H9 (cell line): Measurements from ENCODE around the gene TFAP2A. TPM values are rescaled to one million over a fixed set of nuclear protein-coding genes. Genes with fewer than 3 reads are reported as not detected.

Source experiments
- DNase-seq: peaks from one replicate; pipeline ENCODE4 v3.0.0-alpha.2; 2017
- H2AFZ ChIP-seq: one replicate; pipeline ENCODE4 v1.6.1; 2013; ENCODE audit warnings: mild to moderate bottlenecking, low read length, control low read depth, moderate library complexity
- H2AK5ac ChIP-seq: 2 replicates; pipeline ENCODE4 v1.6.1; 2013; ENCODE audit warnings: low read length, control low read depth, mixed read lengths; ENCODE audit not compliant: insufficient read length
- H2BK120ac ChIP-seq: one replicate; pipeline ENCODE4 v1.6.1; 2013; ENCODE audit warnings: low read depth, mild to moderate bottlenecking, low read length, control low read depth, inconsistent platforms; ENCODE audit not compliant: poor library complexity, severe bottlenecking
- H2BK12ac ChIP-seq: 2 replicates; pipeline ENCODE4 v1.6.1; 2013; ENCODE audit warnings: low read length, control low read depth, mixed read lengths, low read depth; ENCODE audit not compliant: insufficient read length
- H2BK15ac ChIP-seq: 2 replicates; pipeline ENCODE4 v1.6.1; 2013; ENCODE audit warnings: low read depth, low read length, control low read depth
- H2BK20ac ChIP-seq: one replicate; pipeline ENCODE4 v1.6.1; 2013; ENCODE audit warnings: low read depth, mild to moderate bottlenecking, low read length, control low read depth, inconsistent platforms; ENCODE audit not compliant: poor library complexity, severe bottlenecking
- H2BK5ac ChIP-seq: 2 replicates; pipeline ENCODE4 v1.6.1; 2013; ENCODE audit warnings: low read length, control low read depth, mixed read lengths; ENCODE audit not compliant: insufficient read length
- H3K14ac ChIP-seq: 2 replicates; pipeline ENCODE4 v1.6.1; 2013; ENCODE audit warnings: low read length, control low read depth; ENCODE audit not compliant: insufficient read depth
- H3K18ac ChIP-seq: 2 replicates; pipeline ENCODE4 v1.6.1; 2013; ENCODE audit warnings: low read depth, mild to moderate bottlenecking, mixed read lengths, low read length, control low read depth; ENCODE audit not compliant: insufficient read length
- H3K23ac ChIP-seq: 2 replicates; pipeline ENCODE4 v1.6.1; 2013; ENCODE audit warnings: low read length, control low read depth, mixed read lengths, low read depth; ENCODE audit not compliant: insufficient read length
- H3K23me2 ChIP-seq: 2 replicates; pipeline ENCODE4 v1.6.1; 2013; ENCODE audit warnings: low read depth, mild to moderate bottlenecking, mixed read lengths, low read length, control low read depth; ENCODE audit not compliant: insufficient read length, poor library complexity, severe bottlenecking
- H3K27ac ChIP-seq: 2 replicates; pipeline ENCODE4 v1.5.1; 2013; ENCODE audit warnings: low read length, control low read depth, mixed read lengths, low read depth; ENCODE audit not compliant: insufficient read length
- H3K27me3 ChIP-seq: 2 replicates; pipeline ENCODE4 v1.6.1; 2013; ENCODE audit warnings: low read length, control low read depth, inconsistent platforms; ENCODE audit not compliant: insufficient read depth
- H3K4ac ChIP-seq: 2 replicates; pipeline ENCODE4 v1.6.1; 2013; ENCODE audit warnings: low read depth, mild to moderate bottlenecking, control low read depth, inconsistent platforms, low read length, moderate library complexity
- H3K4me1 ChIP-seq: 2 replicates; pipeline ENCODE4 v1.6.1; 2013; ENCODE audit warnings: low read length, control low read depth, inconsistent platforms; ENCODE audit not compliant: insufficient read depth
- H3K4me2 ChIP-seq: 2 replicates; pipeline ENCODE4 v1.6.1; 2013; ENCODE audit warnings: low read length, control low read depth, mixed read lengths; ENCODE audit not compliant: insufficient read length, insufficient read depth
- H3K56ac ChIP-seq: 2 replicates; pipeline ENCODE4 v1.6.1; 2013; ENCODE audit warnings: low read depth, mild to moderate bottlenecking, mixed read lengths, low read length, control low read depth; ENCODE audit not compliant: insufficient read length
- H3K79me1 ChIP-seq: 2 replicates; pipeline ENCODE4 v1.6.1; 2013; ENCODE audit warnings: low read depth, mild to moderate bottlenecking, moderate library complexity, low read length, control low read depth, inconsistent platforms; ENCODE audit not compliant: insufficient read depth, poor library complexity, severe bottlenecking
- H3K79me2 ChIP-seq: 2 replicates; pipeline ENCODE4 v1.6.1; 2013; ENCODE audit warnings: low read length, control low read depth, inconsistent platforms; ENCODE audit not compliant: insufficient read depth
- H3K9ac ChIP-seq: 2 replicates; pipeline ENCODE4 v1.6.1; 2013; ENCODE audit warnings: low read length, control low read depth, mixed read lengths; ENCODE audit not compliant: insufficient read length; ENCODE audit errors: extremely low read depth
- H3K9me3 ChIP-seq: one replicate; pipeline ENCODE4 v1.6.1; 2013; ENCODE audit warnings: low read depth, low read length, inconsistent platforms; ENCODE audit not compliant: control insufficient read depth
- H3T11ph ChIP-seq: one replicate; pipeline ENCODE4 v1.6.1; 2013; ENCODE audit warnings: mild to moderate bottlenecking, low read length, control low read depth, inconsistent platforms
- H4K20me1 ChIP-seq: one replicate; pipeline ENCODE4 v1.6.1; 2013; ENCODE audit not compliant: control insufficient read depth, insufficient read length, insufficient read depth
- H4K5ac ChIP-seq: 2 replicates; pipeline ENCODE4 v1.6.1; 2013; ENCODE audit warnings: low read depth, mild to moderate bottlenecking, mixed read lengths, low read length, control low read depth; ENCODE audit not compliant: insufficient read length
- H4K8ac ChIP-seq: replicated peaks from 2 replicates; pipeline ENCODE4 v1.6.1; 2013; ENCODE audit warnings: low read length, control low read depth, mixed read lengths, low read depth; ENCODE audit not compliant: insufficient read length
- H4K91ac ChIP-seq: 2 replicates; pipeline ENCODE4 v1.6.1; 2013; ENCODE audit warnings: low read depth, mild to moderate bottlenecking, moderate library complexity, mixed read lengths, low read length, control low read depth; ENCODE audit not compliant: insufficient read length
- H3K27ac Mint-ChIP-seq, 3 experiments: 2 replicates in 2 of 3; 3 replicates in 1 of 3; pipeline ENCODE4 v1.8.0; 2020 to 2021; ENCODE audit warnings: mixed read lengths in 3 of 3, mild to moderate bottlenecking in 1 of 3, moderate library complexity in 1 of 3
- H3K27me3 Mint-ChIP-seq: 2 replicates; pipeline ENCODE4 v1.8.0; 2021; ENCODE audit warnings: low read depth, mild to moderate bottlenecking, moderate library complexity, mixed read lengths
- H3K36me3 Mint-ChIP-seq, 3 experiments: 2 replicates in 2 of 3; 3 replicates in 1 of 3; pipeline ENCODE4 v1.8.0; 2020 to 2021; ENCODE audit warnings: low read depth in 3 of 3, mixed read lengths in 3 of 3; ENCODE audit not compliant: insufficient read depth in 1 of 3
- H3K4me1 Mint-ChIP-seq, 2 experiments: 2 replicates each; pipeline ENCODE4 v1.8.0; 2020; ENCODE audit warnings: mixed read lengths in 2 of 2
- H3K4me3 Mint-ChIP-seq, 2 experiments: 2 replicates in 1 of 2; 3 replicates in 1 of 2; pipeline ENCODE4 v1.8.0; 2020 to 2021; ENCODE audit warnings: mild to moderate bottlenecking in 2 of 2, mixed read lengths in 2 of 2, moderate library complexity in 1 of 2
- H3K9me3 Mint-ChIP-seq, 2 experiments: 2 replicates in 1 of 2; 3 replicates in 1 of 2; pipeline ENCODE4 v1.8.0; 2020; ENCODE audit warnings: mild to moderate bottlenecking in 2 of 2, mixed read lengths in 2 of 2, moderate library complexity in 1 of 2
- WGBS: extraction: QIAGEN DNeasy Blood & Tissue Kit; methylation state at CpG from one replicate; pipeline ENCODE4 v1.1.7; 2013; ENCODE audit warnings: missing lambda C conversion rate, low lambda C conversion rate, mixed read lengths; ENCODE audit not compliant: insufficient read length; ENCODE audit errors: extremely low coverage; 5-methylcytosine and 5-hydroxymethylcytosine counted together
- total RNA-seq: library from RNA; stranded (reverse); gene quantifications from 2 replicates; pipeline ENCODE4 v1.2.1, GENCODE V29; 2021
- TF ChIP-seq, protein P1 (sequence below): fragments of 200-600 bp; sonication (generic); conservative IDR thresholded peaks from 3 replicates; pipeline ENCODE4 v1.8.0; 2021; ENCODE audit warnings: antibody characterized with exemption, mild to moderate bottlenecking

The TFAP2A gene
- total RNA-seq, 1 experiment from 2014 or later = 2.6 TPM

DNA sequence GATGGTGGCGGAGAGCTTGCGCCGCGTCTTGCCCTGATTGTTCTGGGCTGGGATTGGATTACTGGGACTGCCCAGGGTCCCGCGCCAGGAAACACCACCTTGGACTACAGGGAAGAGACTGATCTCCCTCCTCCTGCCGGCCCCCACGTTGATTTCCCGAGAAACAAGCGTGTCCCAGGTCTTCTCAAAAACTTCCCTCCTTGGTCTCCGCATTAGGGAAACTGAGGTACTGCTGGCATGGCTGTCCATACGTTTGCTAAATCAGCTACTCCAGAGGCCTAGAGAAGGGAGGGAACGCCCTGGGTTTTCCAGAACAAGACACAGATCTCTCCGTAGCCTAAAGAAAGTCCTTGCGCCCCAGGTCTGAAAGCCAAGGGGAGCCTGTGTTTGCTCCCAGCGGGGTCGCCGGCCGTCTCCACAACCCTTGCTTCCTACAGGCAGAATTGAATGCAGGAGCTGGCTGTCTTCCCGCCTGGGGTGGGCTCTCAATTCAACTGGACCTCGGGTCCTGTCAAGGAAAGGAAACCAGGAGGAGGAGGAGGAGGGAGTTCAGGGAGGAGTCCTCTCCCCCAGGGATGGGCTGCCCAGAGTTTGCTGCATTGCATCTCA is 29.2 kb downstream of the TFAP2A start:
- no peak overlapping the region for H3K27ac Mint-ChIP-seq
- Histone ChIP-seq H3K4me1 (no peaks in the 10 kb centered on the region), H3K18ac (no peak overlapping the region), H2BK5ac (no peak overlapping the region), H3K9me3 (no peaks in the 10 kb centered on the region), H3K79me1 (no peaks in the 10 kb centered on the region), H3K23me2 (peaks cover 10% of the 10 kb centered on the region), H2BK20ac (no peak overlapping the region), H3K4ac (no peak overlapping the region), H3K23ac (no peak overlapping the region), H3K27ac (no peak overlapping the region), H2BK15ac (no peak overlapping the region), H3K56ac (no peak overlapping the region), H3K14ac (no peak overlapping the region), H4K5ac (no peak overlapping the region), H3K9ac (no peak overlapping the region), H4K20me1 (peaks cover 3% of the 10 kb centered on the region), H3K4me2 (peak overlapping the region; percentile 9), H3K79me2 (no peaks in the 10 kb centered on the region), H2BK12ac (no peak overlapping the region), H4K8ac (no peak overlapping the region), H4K91ac (no peak overlapping the region), H2AK5ac (no peak overlapping the region), H2BK120ac (no peak overlapping the region), H3T11ph (no peak overlapping the region), H2AFZ (no peak overlapping the region), H3K27me3 (peaks cover 100% of the 10 kb centered on the region)
- H3K9me3 Mint-ChIP-seq = peaks cover 0 to 5% of the 10 kb centered on the region in 2 experiments; a peak in 3 of 5 replicates
- WGBS = no CpG with 5 or more reads among the region's 21 CpGs
- no peaks in the 10 kb centered on the region for H3K36me3 Mint-ChIP-seq
- H3K4me1 Mint-ChIP-seq = peaks cover 65 to 78% of the 10 kb centered on the region in 2 experiments
- TF ChIP-seq, protein P1, sequence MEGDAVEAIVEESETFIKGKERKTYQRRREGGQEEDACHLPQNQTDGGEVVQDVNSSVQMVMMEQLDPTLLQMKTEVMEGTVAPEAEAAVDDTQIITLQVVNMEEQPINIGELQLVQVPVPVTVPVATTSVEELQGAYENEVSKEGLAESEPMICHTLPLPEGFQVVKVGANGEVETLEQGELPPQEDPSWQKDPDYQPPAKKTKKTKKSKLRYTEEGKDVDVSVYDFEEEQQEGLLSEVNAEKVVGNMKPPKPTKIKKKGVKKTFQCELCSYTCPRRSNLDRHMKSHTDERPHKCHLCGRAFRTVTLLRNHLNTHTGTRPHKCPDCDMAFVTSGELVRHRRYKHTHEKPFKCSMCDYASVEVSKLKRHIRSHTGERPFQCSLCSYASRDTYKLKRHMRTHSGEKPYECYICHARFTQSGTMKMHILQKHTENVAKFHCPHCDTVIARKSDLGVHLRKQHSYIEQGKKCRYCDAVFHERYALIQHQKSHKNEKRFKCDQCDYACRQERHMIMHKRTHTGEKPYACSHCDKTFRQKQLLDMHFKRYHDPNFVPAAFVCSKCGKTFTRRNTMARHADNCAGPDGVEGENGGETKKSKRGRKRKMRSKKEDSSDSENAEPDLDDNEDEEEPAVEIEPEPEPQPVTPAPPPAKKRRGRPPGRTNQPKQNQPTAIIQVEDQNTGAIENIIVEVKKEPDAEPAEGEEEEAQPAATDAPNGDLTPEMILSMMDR = no peak
- peaks cover 100% of the 10 kb centered on the region for H3K27me3 Mint-ChIP-seq
- DNase-seq = peak; percentile 68
- peak overlapping the region in 1 of 2 experiments; percentile 62; a peak in 3 of 5 replicates for H3K4me3 Mint-ChIP-seq
